SU-DHL-6 (cell line): ENCODE measurements around the gene VDAC1.

Experiments used
- H2AFZ ChIP-seq: fragments of 200-600 bp; sonication (generic); 2 replicates; pipeline ENCODE4 v1.6.1; 2014; ENCODE audit warnings: low read depth, mild to moderate bottlenecking, moderate library complexity, mixed read lengths, antibody characterized with exemption, low read length; ENCODE audit not compliant: severe bottlenecking
- H3F3A ChIP-seq: fragments of 200-600 bp; shearing (Covaris generic); 2 replicates; pipeline ENCODE4 v1.6.0; 2016; ENCODE audit warnings: antibody characterized with exemption, mild to moderate bottlenecking; ENCODE audit not compliant: insufficient read depth
- H3K27ac ChIP-seq: fragments of 200-600 bp; sonication (generic); 2 replicates; pipeline ENCODE4 v1.5.1; 2016; ENCODE audit warnings: low read depth, mild to moderate bottlenecking, low read length, moderate library complexity, mixed read lengths
- H3K27me3 ChIP-seq: fragments of 200-600 bp; sonication (generic), shearing (Covaris generic); 2 replicates; pipeline ENCODE4 v1.6.0; 2014; ENCODE audit warnings: mild to moderate bottlenecking, low read length
- H3K36me3 ChIP-seq: fragments of 200-600 bp; sonication (generic); 2 replicates; pipeline ENCODE4 v1.6.1; 2014; ENCODE audit warnings: mild to moderate bottlenecking, low read length, mixed read lengths
- H3K4me2 ChIP-seq: fragments of 300-600, 200-600 bp; shearing (Covaris generic), sonication (generic); 2 replicates; pipeline ENCODE4 v1.6.0; 2014; ENCODE audit warnings: low read length, low read depth, mild to moderate bottlenecking; ENCODE audit not compliant: poor library complexity, severe bottlenecking
- H3K4me3 ChIP-seq: fragments of 200-600 bp; sonication (generic); 2 replicates; pipeline ENCODE4 v1.5.1; 2014; ENCODE audit warnings: antibody characterized with exemption, low read length, mild to moderate bottlenecking, mixed read lengths; ENCODE audit not compliant: insufficient read depth, poor library complexity, severe bottlenecking
- H3K79me2 ChIP-seq: fragments of 200-600 bp; sonication (generic); 2 replicates; pipeline ENCODE4 v1.6.1; 2014; ENCODE audit warnings: mild to moderate bottlenecking, low read length, moderate library complexity; ENCODE audit not compliant: insufficient read depth
- H3K9ac ChIP-seq: fragments of 200-600 bp; sonication (generic); 2 replicates; pipeline ENCODE4 v1.7.0; 2014; ENCODE audit warnings: mild to moderate bottlenecking, low read length
- H3K9me2 ChIP-seq: fragments of 200-600 bp; sonication (generic); replicated peaks from 2 replicates; pipeline ENCODE4 v1.6.1; 2014; ENCODE audit warnings: low read length; ENCODE audit not compliant: insufficient read depth
- H3K9me3 ChIP-seq: fragments of 200-600 bp; sonication (generic); 2 replicates; pipeline ENCODE4 v1.6.1; 2014; ENCODE audit warnings: low read length, mixed read lengths; ENCODE audit not compliant: insufficient read depth
- H4K20me1 ChIP-seq: fragments of 200-600 bp; sonication (generic); 2 replicates; pipeline ENCODE4 v1.6.1; 2014; ENCODE audit warnings: low read depth, mild to moderate bottlenecking, antibody characterized with exemption, low read length, moderate library complexity, mixed read lengths
- CTCF ChIP-seq: fragments of 200-600 bp; sonication (generic); IDR thresholded peaks from one replicate; pipeline ENCODE4 v1.5.1; 2017; ENCODE audit warnings: antibody characterized with exemption, mild to moderate bottlenecking, low read length, moderate library complexity; ENCODE audit not compliant: insufficient read depth, poor library complexity, severe bottlenecking
- EZH2phosphoT487 ChIP-seq: fragments of 200-600 bp; sonication (generic), shearing (Covaris generic); conservative IDR thresholded peaks from 2 replicates; pipeline ENCODE4 v1.6.1; 2018; ENCODE audit warnings: mild to moderate bottlenecking, antibody characterized with exemption, low read length, moderate library complexity, mixed read lengths

VDAC1 gene

GRCh38 chr5:133966090-133966489 is 38.7 kb downstream of the VDAC1 start:
- Histone ChIP-seq H3K4me2 (no peak overlapping the region), H3K27me3 (no peaks in the 10 kb centered on the region), H3K9ac (no peak overlapping the region), H3K27ac (no peak overlapping the region), H2AFZ (no peak overlapping the region), H3K36me3 (no peaks in the 10 kb centered on the region), H3K9me2 (no peaks in the 10 kb centered on the region), H3K79me2 (peaks cover 15% of the 10 kb centered on the region; the same call in 1 of the 2 replicates), H3K9me3 (no peaks in the 10 kb centered on the region), H4K20me1 (no peaks in the 10 kb centered on the region), H3K4me3 (no peak overlapping the region), H3F3A (peaks cover 26% of the 10 kb centered on the region)
- no peak for TF ChIP-seq CTCF
- TF ChIP-seq EZH2phosphoT487 = no peak

GRCh38 chr5:133963493-133964128 is 41.2 kb downstream of the VDAC1 start:
- Histone ChIP-seq H3F3A (peaks cover 12% of the 10 kb centered on the region; the same call in 1 of the 2 replicates), H3K9ac (no peak overlapping the region), H3K9me2 (no peaks in the 10 kb centered on the region), H3K4me2 (no peak overlapping the region), H3K27me3 (no peaks in the 10 kb centered on the region), H3K4me3 (no peak overlapping the region), H3K79me2 (peaks cover 15% of the 10 kb centered on the region; the same call in 1 of the 2 replicates), H3K36me3 (0 out of 2 replicates have a peak, but pooled peaks cover 1% of the 10 kb centered on the region), H3K9me3 (no peaks in the 10 kb centered on the region), H3K27ac (no peak overlapping the region), H4K20me1 (no peaks in the 10 kb centered on the region), H2AFZ (no peak overlapping the region)
- no peak for TF ChIP-seq EZH2phosphoT487
- no peak for TF ChIP-seq CTCF

DNA sequence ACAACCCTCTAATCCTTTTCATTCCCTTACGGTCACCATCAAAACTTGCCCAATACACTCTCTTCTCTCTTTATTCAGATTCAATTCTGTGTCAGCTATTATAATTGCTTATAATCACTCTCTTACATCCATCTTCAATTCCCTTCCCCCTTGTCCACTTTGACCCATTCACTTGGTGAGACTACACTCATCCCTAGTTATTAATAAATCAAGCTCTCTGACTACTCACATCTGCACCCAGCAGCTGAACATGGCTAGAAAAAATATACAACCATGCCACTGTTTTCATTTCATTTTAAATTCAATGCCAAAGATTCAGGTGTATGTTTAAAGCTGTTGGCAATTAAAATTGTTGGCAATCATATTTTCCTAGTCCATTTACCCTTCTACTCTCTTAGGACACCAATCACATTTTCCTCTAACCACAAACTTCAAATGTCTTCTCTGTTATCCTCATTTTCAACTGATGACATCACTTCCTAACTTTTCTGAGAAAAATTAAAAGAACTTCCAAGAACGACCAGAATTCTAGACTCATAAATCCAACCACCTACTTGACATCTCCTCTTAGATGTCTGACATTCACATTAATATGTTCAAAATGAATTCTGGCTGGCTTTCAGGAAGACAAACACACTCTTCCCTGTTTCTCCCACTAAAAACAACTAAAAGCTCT is 41.8 kb downstream of the VDAC1 start:
- H2AFZ ChIP-seq = no peak overlapping the region
- no peaks in the 10 kb centered on the region for H3K9me2 ChIP-seq
- H3K4me2 ChIP-seq = no peak overlapping the region
- H3K9ac ChIP-seq = no peak overlapping the region
- 0 out of 2 replicates have a peak, but pooled peaks cover 3% of the 10 kb centered on the region for H3K36me3 ChIP-seq
- TF ChIP-seq CTCF = no peak
- no peak for TF ChIP-seq EZH2phosphoT487
- H3K9me3 ChIP-seq = no peaks in the 10 kb centered on the region
- H3K27me3 ChIP-seq = no peaks in the 10 kb centered on the region
- peaks cover 12% of the 10 kb centered on the region; the same call in 1 of the 2 replicates for H3F3A ChIP-seq
- peaks cover 15% of the 10 kb centered on the region; the same call in 1 of the 2 replicates for H3K79me2 ChIP-seq
- H4K20me1 ChIP-seq = no peaks in the 10 kb centered on the region
- no peak overlapping the region for H3K27ac ChIP-seq
- no peak overlapping the region for H3K4me3 ChIP-seq
